GM18502 (cell line): ENCODE results near the gene USF1.
"Not testable (repeated sequence)": the region's sequence is repeated elsewhere in the genome, so short reads cannot be mapped to it uniquely, and the experiment has no call there.

Source experiments
- ATAC-seq: cut with Tn5 transposase; IDR thresholded peaks from one replicate; pipeline ENCODE4 v1.9.1; 2021; ENCODE audit warnings: mild to moderate bottlenecking; ENCODE audit not compliant: unreplicated experiment, poor library complexity

USF1 gene

DNA sequence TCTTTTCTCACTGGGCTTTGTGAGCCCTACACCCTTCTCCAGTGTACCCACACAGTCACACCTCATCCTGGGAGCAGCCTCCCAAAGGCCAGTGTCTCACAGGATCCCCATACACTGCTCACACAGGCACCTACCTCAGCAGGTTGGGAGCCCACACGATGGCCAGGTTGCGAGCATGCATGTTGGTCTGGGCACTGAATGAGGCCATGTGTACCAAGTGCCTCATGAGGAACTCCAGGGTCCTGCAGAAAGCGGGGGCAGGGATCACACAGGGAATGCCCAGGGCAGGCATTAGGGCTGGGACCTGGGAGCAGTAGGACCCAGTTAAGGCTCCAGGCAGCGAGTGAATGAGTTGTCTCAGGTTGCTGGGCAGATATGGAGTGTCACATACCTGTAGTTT is 8.5 kb upstream of the USF1 start:
- ATAC-seq = no peak

- ATAC-seq = no peak
These were observed 7.1 kb upstream of the USF1 start for GRCh38 chr1:161052899-161053298.

DNA sequence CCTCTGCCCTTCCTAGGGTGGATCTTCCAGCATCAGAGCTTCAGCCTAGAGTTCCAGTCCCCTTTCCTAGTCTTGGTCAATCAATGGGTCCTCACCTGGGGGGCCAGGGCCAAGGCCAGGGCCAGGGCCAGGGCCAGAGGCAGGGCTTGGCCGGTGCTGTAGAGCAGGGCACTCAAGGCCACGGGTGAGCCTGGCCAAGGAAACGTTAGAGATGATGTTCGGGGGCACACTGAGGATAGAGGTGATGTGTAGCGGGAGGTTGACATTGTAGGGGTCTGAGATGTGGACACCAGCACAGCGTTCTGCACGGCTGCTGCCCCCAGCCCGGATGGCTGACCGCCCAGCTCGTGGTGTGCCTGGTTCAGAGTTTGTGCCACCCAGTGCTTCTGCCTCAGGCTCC is 5.4 kb upstream of the USF1 start:
- ATAC-seq = no peak

DNA sequence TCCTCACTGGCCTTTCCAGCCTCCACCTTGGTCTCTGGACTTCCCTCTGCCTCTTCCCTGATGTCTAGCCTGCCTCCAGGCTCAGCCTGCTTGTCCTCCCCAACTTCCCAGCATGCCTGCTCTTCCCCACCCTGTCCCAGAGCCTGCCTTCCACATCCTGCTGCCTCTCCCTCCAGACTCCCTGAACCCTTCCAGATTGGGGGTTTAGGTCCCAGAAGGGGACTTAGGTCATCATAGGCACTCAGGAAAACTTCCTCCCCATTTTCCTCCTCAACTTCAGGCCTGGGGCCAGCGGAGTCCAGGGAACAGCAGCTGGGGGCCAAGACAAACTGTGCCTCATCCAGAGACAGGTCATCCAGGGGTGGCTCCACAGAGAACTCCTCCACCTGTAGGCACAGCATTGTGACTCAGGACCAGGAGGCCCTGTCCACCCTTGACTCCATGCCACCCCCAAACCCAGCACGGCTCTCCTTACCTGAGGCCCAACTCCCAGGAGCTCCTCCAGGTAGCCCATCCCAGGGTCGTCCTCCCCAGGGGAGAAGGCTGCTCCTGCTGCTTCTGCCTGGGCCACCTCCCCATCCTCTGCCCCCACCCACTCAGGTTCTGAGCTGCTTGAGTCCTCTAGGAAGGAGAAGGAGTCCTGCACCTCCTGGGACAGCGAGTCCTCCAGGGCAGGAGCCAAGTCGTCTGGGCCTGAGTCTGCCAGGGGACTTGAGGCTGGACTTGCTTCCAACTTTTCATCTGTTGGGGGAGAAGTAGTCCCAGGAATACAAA is 3.4 kb upstream of the USF1 start:
- ATAC-seq = no peak

- ATAC-seq = no peak
These were observed 2.0 kb upstream of the USF1 start for GRCh38 chr1:161047436-161048420.

GRCh38 chr1:161046605-161047228 is 940 bp upstream of the USF1 start:
- ATAC-seq = peak; percentile 45

GRCh38 chr1:161044908-161045735 is 655 bp downstream of the USF1 start:
- peak; percentile 41 for ATAC-seq

- no peak for ATAC-seq
These were observed 1.3 kb downstream of the USF1 start for GRCh38 chr1:161044535-161044907.

- no peak for ATAC-seq
These were observed 6.2 kb downstream of the USF1 start for GRCh38 chr1:161039546-161039945.

- ATAC-seq = no peak
These were observed 6.6 kb downstream of the USF1 start for GRCh38 chr1:161039154-161039545.

- peak; percentile 84 for ATAC-seq
These were observed 7.1 kb downstream of the USF1 start, which contains the start of gene TSTD1 for GRCh38 chr1:161038523-161039153. Gene TSTD1, minus strand, starts transcription at chr1:161038964. Its CDS starts 75 bp downstream, at chr1:161038889.

- no peak for ATAC-seq
These were observed 7.9 kb downstream of the USF1 start for GRCh38 chr1:161037661-161038522.

GRCh38 chr1:161033751-161034150 is 12.0 kb downstream of the USF1 start:
- no peak for ATAC-seq

DNA sequence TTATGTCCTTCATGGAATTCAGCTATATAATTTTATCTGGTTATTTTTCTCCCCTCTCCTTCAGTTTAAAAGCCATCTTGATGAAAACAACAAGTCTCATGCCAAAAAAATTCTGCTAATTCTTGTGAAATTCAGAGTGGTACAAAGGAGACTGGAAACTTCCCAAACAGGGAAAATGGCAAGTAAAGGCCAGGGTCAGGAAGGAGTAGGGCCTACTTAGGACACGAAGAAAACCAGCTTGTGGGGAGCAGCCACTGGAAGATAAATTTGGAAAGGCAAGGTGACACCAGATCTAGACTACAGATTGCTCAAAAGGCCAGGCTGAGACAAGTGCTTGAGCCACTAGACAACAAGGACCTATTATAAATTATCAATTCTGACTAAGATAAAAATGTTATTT is 13.4 kb downstream of the USF1 start:
- ATAC-seq = no peak

GRCh38 chr1:161031874-161032273 is 13.9 kb downstream of the USF1 start:
- no peak for ATAC-seq

DNA sequence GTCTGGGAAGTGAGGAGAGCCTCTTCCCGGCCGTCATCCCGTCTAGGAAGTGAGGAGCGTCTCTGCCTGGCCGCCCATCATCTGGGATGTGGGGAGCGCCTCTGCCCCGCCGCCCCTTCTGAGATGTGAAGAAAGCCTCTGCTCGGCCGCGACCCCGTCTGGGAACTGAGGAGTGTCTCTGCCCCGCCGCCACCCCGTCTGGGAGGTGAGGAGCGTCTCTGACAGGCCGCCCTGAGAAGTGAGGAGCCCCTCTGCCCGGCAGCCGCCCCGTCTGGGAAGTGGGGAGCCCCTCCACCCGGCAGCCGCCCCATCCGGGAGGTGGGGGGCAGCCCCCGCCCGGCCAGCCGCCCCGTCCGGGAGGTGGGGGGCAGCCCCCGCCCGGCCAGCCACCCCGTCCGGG is 16.3 kb downstream of the USF1 start:
- not testable (repeated sequence) for ATAC-seq

- ATAC-seq = not testable (repeated sequence)
These were observed 18.8 kb downstream of the USF1 start for GRCh38 chr1:161026954-161027353.

DNA sequence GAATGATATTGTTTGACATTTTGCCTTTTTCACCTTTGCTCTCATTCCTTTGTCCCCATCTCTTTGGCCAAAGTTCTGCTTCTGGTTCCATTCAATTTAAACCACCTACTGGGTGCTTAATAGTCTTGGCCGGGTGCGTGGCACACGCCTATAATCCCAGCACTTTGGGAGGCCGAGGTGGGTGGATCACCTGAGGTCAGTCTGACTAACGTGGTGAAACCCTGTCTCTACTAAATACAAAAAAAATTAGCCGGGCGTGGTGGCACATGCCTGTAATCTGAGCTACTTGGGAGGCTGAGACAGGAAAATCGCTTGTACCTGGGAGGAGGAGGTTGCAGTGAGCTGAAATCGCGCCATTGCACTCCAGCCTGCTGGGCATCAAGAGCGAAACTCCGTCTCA is 23.3 kb downstream of the USF1 start:
- ATAC-seq = not testable (repeated sequence)

DNA sequence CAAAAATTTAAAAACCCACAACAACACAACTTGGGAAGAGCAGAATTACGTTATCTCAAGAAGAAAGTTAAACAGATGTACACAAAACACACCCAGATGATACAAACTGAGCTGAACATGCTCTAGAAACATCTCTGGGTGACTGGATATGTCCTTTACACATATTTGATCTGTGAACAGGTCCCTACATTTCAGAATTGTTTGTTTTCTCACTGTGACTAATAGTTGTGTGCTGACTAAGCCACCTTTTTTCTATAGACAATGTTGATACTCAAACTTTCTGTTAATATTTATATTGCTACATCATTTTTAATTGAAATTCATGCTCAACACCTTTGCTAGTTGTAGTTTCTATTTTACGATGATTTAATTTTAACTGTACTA is 23.8 kb downstream of the USF1 start:
- no peak for ATAC-seq
